Measurements from ENCODE around the gene HELZ2. TPM values are rescaled to one million over a fixed set of nuclear protein-coding genes. Genes with fewer than 3 reads are reported as not detected.

The HELZ2 gene
- polyA plus RNA-seq, 3 donors = 3.0 to 15.5 (median 3.3) TPM

DNA sequence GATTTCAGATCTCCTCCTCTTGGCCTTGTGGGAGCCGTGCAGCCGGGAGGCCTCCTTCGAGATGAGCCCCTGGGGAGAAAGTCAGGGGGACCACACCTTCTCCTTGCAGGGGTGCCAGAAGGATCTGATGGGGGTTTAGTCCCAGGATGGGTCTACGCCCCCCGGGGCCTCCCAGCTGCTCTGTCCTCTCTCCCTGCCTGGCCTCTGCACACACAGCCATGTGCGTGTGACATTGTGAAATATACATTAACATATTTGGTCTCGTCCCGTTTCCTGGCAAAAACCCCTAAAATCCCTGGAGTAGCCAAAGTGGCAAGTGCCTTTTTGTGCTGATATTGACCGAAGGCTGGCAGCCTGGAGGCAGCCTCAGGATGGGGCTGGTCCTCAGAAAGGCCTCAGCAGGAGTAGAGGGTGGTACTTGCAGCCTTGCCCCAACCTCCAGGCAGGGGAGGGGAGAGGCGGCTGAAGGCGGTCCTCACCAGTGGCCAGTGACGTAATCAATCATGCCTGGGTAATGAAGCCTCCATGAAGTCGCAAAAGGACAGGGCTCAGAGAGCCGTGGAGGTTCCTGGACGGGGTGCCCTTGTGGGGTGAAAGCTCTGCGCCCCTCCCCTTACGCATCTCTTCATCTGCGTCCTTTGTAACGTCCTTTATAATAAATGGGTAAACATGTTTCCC lies 5.1 kb upstream of the HELZ2 start:
- H3K79me2 ChIP-seq (ENCODE audit: insufficient read depth, low read length) = no peaks in the 10 kb centered on the region
- peak overlapping the region; percentile 15 for H3K9ac ChIP-seq (ENCODE audit: insufficient read depth, low read length, poor library complexity, severe bottlenecking)
- Mint-ChIP-seq H3K27me3 (ENCODE audit: low read depth in 3 of 3) (peaks cover 47 to 82% (median 48%) of the 10 kb centered on the region in 3 donors), H3K36me3 (peaks cover 0 to 2% of the 10 kb centered on the region in 2 donors), H3K4me1 (peaks cover 14% of the 10 kb centered on the region), H3K4me3 (peak overlapping the region in 1 of 2 donors; percentile 65), H3K9me3 (peaks cover 0 to 4% (median 0%) of the 10 kb centered on the region in 7 donors), H3K27ac (no peak overlapping the region)
- H3K27me3 ChIP-seq (ENCODE audit: control insufficient read depth in 2 of 2, insufficient read depth in 2 of 2, low read length in 2 of 2) = peaks cover 0 to 36% of the 10 kb centered on the region in 2 donors
- peak in 2 of 3 donors; percentile 7 to 50 for DNase-seq
- TF ChIP-seq, protein P1, sequence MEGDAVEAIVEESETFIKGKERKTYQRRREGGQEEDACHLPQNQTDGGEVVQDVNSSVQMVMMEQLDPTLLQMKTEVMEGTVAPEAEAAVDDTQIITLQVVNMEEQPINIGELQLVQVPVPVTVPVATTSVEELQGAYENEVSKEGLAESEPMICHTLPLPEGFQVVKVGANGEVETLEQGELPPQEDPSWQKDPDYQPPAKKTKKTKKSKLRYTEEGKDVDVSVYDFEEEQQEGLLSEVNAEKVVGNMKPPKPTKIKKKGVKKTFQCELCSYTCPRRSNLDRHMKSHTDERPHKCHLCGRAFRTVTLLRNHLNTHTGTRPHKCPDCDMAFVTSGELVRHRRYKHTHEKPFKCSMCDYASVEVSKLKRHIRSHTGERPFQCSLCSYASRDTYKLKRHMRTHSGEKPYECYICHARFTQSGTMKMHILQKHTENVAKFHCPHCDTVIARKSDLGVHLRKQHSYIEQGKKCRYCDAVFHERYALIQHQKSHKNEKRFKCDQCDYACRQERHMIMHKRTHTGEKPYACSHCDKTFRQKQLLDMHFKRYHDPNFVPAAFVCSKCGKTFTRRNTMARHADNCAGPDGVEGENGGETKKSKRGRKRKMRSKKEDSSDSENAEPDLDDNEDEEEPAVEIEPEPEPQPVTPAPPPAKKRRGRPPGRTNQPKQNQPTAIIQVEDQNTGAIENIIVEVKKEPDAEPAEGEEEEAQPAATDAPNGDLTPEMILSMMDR (IDR thresholded peaks at IDR 0.05) = no peak
- no peak overlapping the region for H3K27ac ChIP-seq (ENCODE audit: low read depth in 1 of 2, low read length in 2 of 2)
- H3K4me2 ChIP-seq (replicated peaks; ENCODE audit: extremely low read depth, low read length, poor library complexity, severe bottlenecking) = no peak overlapping the region
- 58% methylated on average over 9 of the region's 19 CpGs for WGBS (ENCODE audit: insufficient coverage)
- H3K36me3 ChIP-seq (replicated peaks in 1 of 2; ENCODE audit: control insufficient read depth in 1 of 2, insufficient read depth in 2 of 2, low read length in 2 of 2) = no peaks in the 10 kb centered on the region
- no peaks in the 10 kb centered on the region for H4K20me1 ChIP-seq (ENCODE audit: insufficient read depth, low read length)
- peaks cover 12 to 19% of the 10 kb centered on the region in 2 donors for H3K4me1 ChIP-seq (ENCODE audit: control insufficient read depth in 1 of 2, insufficient read depth in 2 of 2, low read length in 2 of 2)
- intact Hi-C loops (cut with micrococcal nuclease) = loop anchor here in 1 of 2 donors (5.0 kb wide), 2 partner anchors 33 to 42 kb away; partner anchors contain the start of gene PTK6
- H3K4me3 ChIP-seq (replicated peaks in 1 of 3; ENCODE audit: low read depth in 2 of 3, low read length in 3 of 3) = no peak overlapping the region
- H3K9me3 ChIP-seq (replicated peaks in 1 of 2; ENCODE audit: control insufficient read depth in 1 of 2, insufficient read depth in 1 of 2, low read length in 2 of 2) = no peaks in the 10 kb centered on the region
- H2AFZ ChIP-seq (ENCODE audit: insufficient read depth, low read depth, low read length, poor library complexity, severe bottlenecking) = no peak overlapping the region

- H3K4me3 ChIP-seq (replicated peaks in 1 of 3; ENCODE audit: low read depth in 2 of 3, low read length in 3 of 3) = no peak overlapping the region
- Mint-ChIP-seq H3K9me3 (peaks cover 0 to 4% (median 0%) of the 10 kb centered on the region in 7 donors), H3K27ac (no peak overlapping the region), H3K4me3 (peak overlapping the region in 1 of 2 donors; percentile 66), H3K4me1 (peaks cover 14% of the 10 kb centered on the region), H3K36me3 (peaks cover 0 to 2% of the 10 kb centered on the region in 2 donors), H3K27me3 (ENCODE audit: low read depth in 3 of 3) (peaks cover 44 to 80% (median 48%) of the 10 kb centered on the region in 3 donors)
- no peak overlapping the region for H3K27ac ChIP-seq (ENCODE audit: low read depth in 1 of 2, low read length in 2 of 2)
- intact Hi-C loops (cut with micrococcal nuclease) = loop anchor here in 1 of 2 donors (5.0 kb wide), 2 partner anchors 34 to 41 kb away; partner anchors contain the start of gene PTK6
- H2AFZ ChIP-seq (ENCODE audit: insufficient read depth, low read depth, low read length, poor library complexity, severe bottlenecking) = no peak overlapping the region
- no peak overlapping the region for H3K4me2 ChIP-seq (replicated peaks; ENCODE audit: extremely low read depth, low read length, poor library complexity, severe bottlenecking)
- H3K9me3 ChIP-seq (replicated peaks in 1 of 2; ENCODE audit: control insufficient read depth in 1 of 2, insufficient read depth in 1 of 2, low read length in 2 of 2) = no peaks in the 10 kb centered on the region
- H3K79me2 ChIP-seq (ENCODE audit: insufficient read depth, low read length) = peaks cover 4% of the 10 kb centered on the region
- no peaks in the 10 kb centered on the region for H4K20me1 ChIP-seq (ENCODE audit: insufficient read depth, low read length)
- DNase-seq = no peak
- H3K36me3 ChIP-seq (replicated peaks in 1 of 2; ENCODE audit: control insufficient read depth in 1 of 2, insufficient read depth in 2 of 2, low read length in 2 of 2) = no peaks in the 10 kb centered on the region
- H3K9ac ChIP-seq (ENCODE audit: insufficient read depth, low read length, poor library complexity, severe bottlenecking) = no peak overlapping the region
- peaks cover 0 to 36% of the 10 kb centered on the region in 2 donors for H3K27me3 ChIP-seq (ENCODE audit: control insufficient read depth in 2 of 2, insufficient read depth in 2 of 2, low read length in 2 of 2)
- WGBS (ENCODE audit: insufficient coverage) = 81% methylated on average over 15 of the region's 26 CpGs
- TF ChIP-seq, protein P1 (IDR thresholded peaks at IDR 0.05) = no peak
- H3K4me1 ChIP-seq (ENCODE audit: control insufficient read depth in 1 of 2, insufficient read depth in 2 of 2, low read length in 2 of 2) = peaks cover 15 to 22% of the 10 kb centered on the region in 2 donors
Observed at GRCh38 chr20:63578224-63579016, 4.4 kb upstream of the HELZ2 start.

Data from CD14-positive monocyte (primary cell).